GM23338 (cell line): ENCODE measurements around the gene WNT4. TPM values are rescaled to one million over a fixed set of nuclear protein-coding genes. Genes with fewer than 3 reads are reported as not detected.

Source experiments
- CREB1 ChIP-seq: fragments of 250-450 bp; sonication (Bioruptor Pico); IDR thresholded peaks from 2 replicates; pipeline ENCODE4 v1.5.0; 2020; ENCODE audit warnings: low read depth, mild to moderate bottlenecking, moderate library complexity
- JUNB ChIP-seq: IDR thresholded peaks from one replicate; pipeline ENCODE4 v1.6.1; 2016; ENCODE audit warnings: antibody characterized with exemption; ENCODE audit not compliant: unreplicated experiment
- NANOG ChIP-seq: IDR thresholded peaks from 2 replicates; pipeline ENCODE4 v1.6.1; 2016; ENCODE audit warnings: antibody characterized with exemption, borderline replicate concordance
- POLR2AphosphoS5 ChIP-seq: IDR thresholded peaks from 2 replicates; pipeline ENCODE4 v1.6.1; 2016; ENCODE audit warnings: antibody characterized with exemption, low read depth
- STAT1 ChIP-seq: IDR thresholded peaks from one replicate; pipeline ENCODE4 v1.6.1; 2016; ENCODE audit warnings: antibody characterized with exemption; ENCODE audit not compliant: unreplicated experiment
- ZNF114 ChIP-seq: fragments of 250-450 bp; sonication (Bioruptor Pico); IDR thresholded peaks from 2 replicates; pipeline ENCODE4 v1.5.0; 2020; ENCODE audit warnings: mild to moderate bottlenecking, moderate library complexity
- ZNF331 ChIP-seq: fragments of 250-450 bp; sonication (Bioruptor Pico); IDR thresholded peaks from 2 replicates; pipeline ENCODE4 v1.5.0; 2020; ENCODE audit warnings: low read depth, mild to moderate bottlenecking, moderate library complexity
- polyA plus RNA-seq: library from polyadenylated mRNA; unstranded; fragments of >200 nt; fragmentation: Nextera tagmentation; extraction: Ambion mirVana; gene quantifications from 2 replicates; pipeline ENCODE4 v1.2.1, GENCODE V29; 2016
- total RNA-seq: library from RNA; depleted of rRNA; stranded (reverse); fragments of >200 nt; shearing (Covaris generic); gene quantifications from 2 replicates; pipeline ENCODE4 v1.2.3, GENCODE V29; 2014
- TF ChIP-seq, protein P1 (sequence below): fragments of 250-450 bp; sonication (Bioruptor Pico); IDR thresholded peaks from 2 replicates; pipeline ENCODE4 v1.5.0; 2020; ENCODE audit warnings: mild to moderate bottlenecking, moderate library complexity
- TF ChIP-seq, protein P2 (sequence below): IDR thresholded peaks from one replicate; pipeline ENCODE4 v1.6.1; 2018; ENCODE audit warnings: antibody characterized with exemption; ENCODE audit not compliant: unreplicated experiment
- TF ChIP-seq, protein P3 (sequence below), 2 experiments: fragments of 200-600 bp in 1 of 2; sonication (generic) in 1 of 2; conservative IDR thresholded peaks; 2 replicates each; pipeline versions ENCODE4 v1.5.1 to v1.6.1; 2016 to 2017; ENCODE audit warnings: antibody characterized with exemption in 2 of 2, low read depth in 2 of 2, mild to moderate bottlenecking in 2 of 2, moderate library complexity in 1 of 2

The WNT4 gene
- total and polyA plus RNA-seq, 2 experiments from 2014 or later = 0.59 to 0.79 TPM

DNA sequence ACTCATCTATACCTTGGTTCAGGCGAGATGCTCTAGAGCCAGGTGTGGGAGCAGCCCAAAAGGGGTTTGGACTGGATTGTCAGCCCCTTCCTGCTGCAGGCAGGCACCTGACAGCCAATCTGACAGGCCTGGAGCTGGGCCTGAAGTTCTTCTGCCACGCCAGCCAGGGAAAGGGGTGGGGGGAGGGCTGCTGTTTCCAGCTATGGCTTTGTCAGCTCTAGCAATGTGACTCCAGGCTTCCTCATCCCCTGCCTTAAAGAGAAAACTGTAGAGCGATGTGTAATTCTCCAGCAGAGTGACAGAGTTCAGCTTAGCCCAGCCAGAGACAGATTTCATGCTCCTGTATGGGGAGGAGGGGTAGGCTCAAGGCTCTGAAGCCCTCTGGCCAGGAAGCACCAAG is 30.3 kb downstream of the WNT4 start (continued):
- TF ChIP-seq, protein P1, sequence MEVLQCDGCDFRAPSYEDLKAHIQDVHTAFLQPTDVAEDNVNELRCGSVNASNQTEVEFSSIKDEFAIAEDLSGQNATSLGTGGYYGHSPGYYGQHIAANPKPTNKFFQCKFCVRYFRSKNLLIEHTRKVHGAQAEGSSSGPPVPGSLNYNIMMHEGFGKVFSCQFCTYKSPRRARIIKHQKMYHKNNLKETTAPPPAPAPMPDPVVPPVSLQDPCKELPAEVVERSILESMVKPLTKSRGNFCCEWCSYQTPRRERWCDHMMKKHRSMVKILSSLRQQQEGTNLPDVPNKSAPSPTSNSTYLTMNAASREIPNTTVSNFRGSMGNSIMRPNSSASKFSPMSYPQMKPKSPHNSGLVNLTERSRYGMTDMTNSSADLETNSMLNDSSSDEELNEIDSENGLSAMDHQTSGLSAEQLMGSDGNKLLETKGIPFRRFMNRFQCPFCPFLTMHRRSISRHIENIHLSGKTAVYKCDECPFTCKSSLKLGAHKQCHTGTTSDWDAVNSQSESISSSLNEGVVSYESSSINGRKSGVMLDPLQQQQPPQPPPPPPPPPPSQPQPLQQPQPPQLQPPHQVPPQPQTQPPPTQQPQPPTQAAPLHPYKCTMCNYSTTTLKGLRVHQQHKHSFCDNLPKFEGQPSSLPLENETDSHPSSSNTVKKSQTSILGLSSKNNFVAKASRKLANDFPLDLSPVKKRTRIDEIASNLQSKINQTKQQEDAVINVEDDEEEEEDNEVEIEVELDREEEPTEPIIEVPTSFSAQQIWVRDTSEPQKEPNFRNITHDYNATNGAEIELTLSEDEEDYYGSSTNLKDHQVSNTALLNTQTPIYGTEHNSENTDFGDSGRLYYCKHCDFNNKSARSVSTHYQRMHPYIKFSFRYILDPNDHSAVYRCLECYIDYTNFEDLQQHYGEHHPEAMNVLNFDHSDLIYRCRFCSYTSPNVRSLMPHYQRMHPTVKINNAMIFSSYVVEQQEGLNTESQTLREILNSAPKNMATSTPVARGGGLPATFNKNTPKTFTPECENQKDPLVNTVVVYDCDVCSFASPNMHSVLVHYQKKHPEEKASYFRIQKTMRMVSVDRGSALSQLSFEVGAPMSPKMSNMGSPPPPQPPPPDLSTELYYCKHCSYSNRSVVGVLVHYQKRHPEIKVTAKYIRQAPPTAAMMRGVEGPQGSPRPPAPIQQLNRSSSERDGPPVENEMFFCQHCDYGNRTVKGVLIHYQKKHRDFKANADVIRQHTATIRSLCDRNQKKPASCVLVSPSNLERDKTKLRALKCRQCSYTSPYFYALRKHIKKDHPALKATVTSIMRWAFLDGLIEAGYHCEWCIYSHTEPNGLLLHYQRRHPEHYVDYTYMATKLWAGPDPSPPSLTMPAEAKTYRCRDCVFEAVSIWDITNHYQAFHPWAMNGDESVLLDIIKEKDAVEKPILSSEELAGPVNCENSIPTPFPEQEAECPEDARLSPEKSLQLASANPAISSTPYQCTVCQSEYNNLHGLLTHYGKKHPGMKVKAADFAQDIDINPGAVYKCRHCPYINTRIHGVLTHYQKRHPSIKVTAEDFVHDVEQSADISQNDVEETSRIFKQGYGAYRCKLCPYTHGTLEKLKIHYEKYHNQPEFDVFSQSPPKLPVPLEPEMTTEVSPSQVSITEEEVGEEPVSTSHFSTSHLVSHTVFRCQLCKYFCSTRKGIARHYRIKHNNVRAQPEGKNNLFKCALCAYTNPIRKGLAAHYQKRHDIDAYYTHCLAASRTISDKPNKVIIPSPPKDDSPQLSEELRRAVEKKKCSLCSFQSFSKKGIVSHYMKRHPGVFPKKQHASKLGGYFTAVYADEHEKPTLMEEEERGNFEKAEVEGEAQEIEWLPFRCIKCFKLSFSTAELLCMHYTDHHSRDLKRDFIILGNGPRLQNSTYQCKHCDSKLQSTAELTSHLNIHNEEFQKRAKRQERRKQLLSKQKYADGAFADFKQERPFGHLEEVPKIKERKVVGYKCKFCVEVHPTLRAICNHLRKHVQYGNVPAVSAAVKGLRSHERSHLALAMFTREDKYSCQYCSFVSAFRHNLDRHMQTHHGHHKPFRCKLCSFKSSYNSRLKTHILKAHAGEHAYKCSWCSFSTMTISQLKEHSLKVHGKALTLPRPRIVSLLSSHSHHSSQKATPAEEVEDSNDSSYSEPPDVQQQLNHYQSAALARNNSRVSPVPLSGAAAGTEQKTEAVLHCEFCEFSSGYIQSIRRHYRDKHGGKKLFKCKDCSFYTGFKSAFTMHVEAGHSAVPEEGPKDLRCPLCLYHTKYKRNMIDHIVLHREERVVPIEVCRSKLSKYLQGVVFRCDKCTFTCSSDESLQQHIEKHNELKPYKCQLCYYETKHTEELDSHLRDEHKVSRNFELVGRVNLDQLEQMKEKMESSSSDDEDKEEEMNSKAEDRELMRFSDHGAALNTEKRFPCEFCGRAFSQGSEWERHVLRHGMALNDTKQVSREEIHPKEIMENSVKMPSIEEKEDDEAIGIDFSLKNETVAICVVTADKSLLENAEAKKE = no peak
- TF ChIP-seq STAT1 (no peak), POLR2AphosphoS5 (no peak), NANOG (no peak), JUNB (no peak), ZNF331 (no peak), ZNF114 (CRISPR knock-in tag) (no peak), CREB1 (CRISPR knock-in tag) (no peak)
- TF ChIP-seq, protein P2, sequence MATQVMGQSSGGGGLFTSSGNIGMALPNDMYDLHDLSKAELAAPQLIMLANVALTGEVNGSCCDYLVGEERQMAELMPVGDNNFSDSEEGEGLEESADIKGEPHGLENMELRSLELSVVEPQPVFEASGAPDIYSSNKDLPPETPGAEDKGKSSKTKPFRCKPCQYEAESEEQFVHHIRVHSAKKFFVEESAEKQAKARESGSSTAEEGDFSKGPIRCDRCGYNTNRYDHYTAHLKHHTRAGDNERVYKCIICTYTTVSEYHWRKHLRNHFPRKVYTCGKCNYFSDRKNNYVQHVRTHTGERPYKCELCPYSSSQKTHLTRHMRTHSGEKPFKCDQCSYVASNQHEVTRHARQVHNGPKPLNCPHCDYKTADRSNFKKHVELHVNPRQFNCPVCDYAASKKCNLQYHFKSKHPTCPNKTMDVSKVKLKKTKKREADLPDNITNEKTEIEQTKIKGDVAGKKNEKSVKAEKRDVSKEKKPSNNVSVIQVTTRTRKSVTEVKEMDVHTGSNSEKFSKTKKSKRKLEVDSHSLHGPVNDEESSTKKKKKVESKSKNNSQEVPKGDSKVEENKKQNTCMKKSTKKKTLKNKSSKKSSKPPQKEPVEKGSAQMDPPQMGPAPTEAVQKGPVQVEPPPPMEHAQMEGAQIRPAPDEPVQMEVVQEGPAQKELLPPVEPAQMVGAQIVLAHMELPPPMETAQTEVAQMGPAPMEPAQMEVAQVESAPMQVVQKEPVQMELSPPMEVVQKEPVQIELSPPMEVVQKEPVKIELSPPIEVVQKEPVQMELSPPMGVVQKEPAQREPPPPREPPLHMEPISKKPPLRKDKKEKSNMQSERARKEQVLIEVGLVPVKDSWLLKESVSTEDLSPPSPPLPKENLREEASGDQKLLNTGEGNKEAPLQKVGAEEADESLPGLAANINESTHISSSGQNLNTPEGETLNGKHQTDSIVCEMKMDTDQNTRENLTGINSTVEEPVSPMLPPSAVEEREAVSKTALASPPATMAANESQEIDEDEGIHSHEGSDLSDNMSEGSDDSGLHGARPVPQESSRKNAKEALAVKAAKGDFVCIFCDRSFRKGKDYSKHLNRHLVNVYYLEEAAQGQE = no peak
- TF ChIP-seq, protein P3, sequence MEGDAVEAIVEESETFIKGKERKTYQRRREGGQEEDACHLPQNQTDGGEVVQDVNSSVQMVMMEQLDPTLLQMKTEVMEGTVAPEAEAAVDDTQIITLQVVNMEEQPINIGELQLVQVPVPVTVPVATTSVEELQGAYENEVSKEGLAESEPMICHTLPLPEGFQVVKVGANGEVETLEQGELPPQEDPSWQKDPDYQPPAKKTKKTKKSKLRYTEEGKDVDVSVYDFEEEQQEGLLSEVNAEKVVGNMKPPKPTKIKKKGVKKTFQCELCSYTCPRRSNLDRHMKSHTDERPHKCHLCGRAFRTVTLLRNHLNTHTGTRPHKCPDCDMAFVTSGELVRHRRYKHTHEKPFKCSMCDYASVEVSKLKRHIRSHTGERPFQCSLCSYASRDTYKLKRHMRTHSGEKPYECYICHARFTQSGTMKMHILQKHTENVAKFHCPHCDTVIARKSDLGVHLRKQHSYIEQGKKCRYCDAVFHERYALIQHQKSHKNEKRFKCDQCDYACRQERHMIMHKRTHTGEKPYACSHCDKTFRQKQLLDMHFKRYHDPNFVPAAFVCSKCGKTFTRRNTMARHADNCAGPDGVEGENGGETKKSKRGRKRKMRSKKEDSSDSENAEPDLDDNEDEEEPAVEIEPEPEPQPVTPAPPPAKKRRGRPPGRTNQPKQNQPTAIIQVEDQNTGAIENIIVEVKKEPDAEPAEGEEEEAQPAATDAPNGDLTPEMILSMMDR (conservative IDR thresholded peaks at IDR 0.05; ENCODE audit: low read depth in 2 of 2) = no peak
